ENCODE results near the gene ARMC9. TPM values are rescaled to one million over a fixed set of nuclear protein-coding genes. Genes with fewer than 3 reads are reported as not detected.

ARMC9 gene
- total and polyA plus RNA-seq, 7 donors, result 2.4 to 95.3 (median 24.3) TPM

- no peak for DNase-seq
- peaks cover 0 to 19% (median 0%) of the 10 kb centered on the region in 4 donors for H3K36me3 ChIP-seq
- TF ChIP-seq POLR2A (IDR thresholded peaks at IDR 0.05) (no peak), CTCF (IDR thresholded peaks at IDR 0.05) (no peak), POLR2AphosphoS5 (IDR thresholded peaks at IDR 0.05) (no peak), EP300 (IDR thresholded peaks at IDR 0.05) (no peak)
- H3K4me1 ChIP-seq, result peaks cover 0 to 15% (median 0%) of the 10 kb centered on the region in 4 donors
- WGBS, 2 donors, result 71 to 89% methylated on average over 1 of the region's 1 CpG
- H3K27me3 ChIP-seq, result no peaks in the 10 kb centered on the region
- H3K9me3 ChIP-seq, result no peaks in the 10 kb centered on the region
- no peak overlapping the region for H3K4me3 ChIP-seq
- no peak overlapping the region for H3K27ac ChIP-seq
- intact Hi-C loops (cut with DNase I), result no loop called here
Measured at GRCh38 chr2:231319867-231320266, 121.4 kb downstream of the ARMC9 start.

- H3K4me3 ChIP-seq, result no peak overlapping the region
- intact Hi-C loops (cut with DNase I), result no loop called here
- no peaks in the 10 kb centered on the region for H3K27me3 ChIP-seq
- peak in 1 of 4 donors; percentile 10 for TF ChIP-seq POLR2AphosphoS5 (IDR thresholded peaks at IDR 0.05)
- no peak for TF ChIP-seq POLR2A (IDR thresholded peaks at IDR 0.05)
- H3K4me1 ChIP-seq, result peaks cover 0 to 15% (median 0%) of the 10 kb centered on the region in 4 donors
- peak overlapping the region in 2 of 4 donors; percentile 6 to 32 for H3K27ac ChIP-seq
- no peaks in the 10 kb centered on the region for H3K9me3 ChIP-seq
- peak; percentile 68 for DNase-seq
- peaks cover 0 to 23% (median 0%) of the 10 kb centered on the region in 4 donors for H3K36me3 ChIP-seq
- 83 to 92% methylated on average over 7 of the region's 7 CpGs for WGBS, 2 donors
Measured at GRCh38 chr2:231321021-231321420, 122.6 kb downstream of the ARMC9 start.

DNA sequence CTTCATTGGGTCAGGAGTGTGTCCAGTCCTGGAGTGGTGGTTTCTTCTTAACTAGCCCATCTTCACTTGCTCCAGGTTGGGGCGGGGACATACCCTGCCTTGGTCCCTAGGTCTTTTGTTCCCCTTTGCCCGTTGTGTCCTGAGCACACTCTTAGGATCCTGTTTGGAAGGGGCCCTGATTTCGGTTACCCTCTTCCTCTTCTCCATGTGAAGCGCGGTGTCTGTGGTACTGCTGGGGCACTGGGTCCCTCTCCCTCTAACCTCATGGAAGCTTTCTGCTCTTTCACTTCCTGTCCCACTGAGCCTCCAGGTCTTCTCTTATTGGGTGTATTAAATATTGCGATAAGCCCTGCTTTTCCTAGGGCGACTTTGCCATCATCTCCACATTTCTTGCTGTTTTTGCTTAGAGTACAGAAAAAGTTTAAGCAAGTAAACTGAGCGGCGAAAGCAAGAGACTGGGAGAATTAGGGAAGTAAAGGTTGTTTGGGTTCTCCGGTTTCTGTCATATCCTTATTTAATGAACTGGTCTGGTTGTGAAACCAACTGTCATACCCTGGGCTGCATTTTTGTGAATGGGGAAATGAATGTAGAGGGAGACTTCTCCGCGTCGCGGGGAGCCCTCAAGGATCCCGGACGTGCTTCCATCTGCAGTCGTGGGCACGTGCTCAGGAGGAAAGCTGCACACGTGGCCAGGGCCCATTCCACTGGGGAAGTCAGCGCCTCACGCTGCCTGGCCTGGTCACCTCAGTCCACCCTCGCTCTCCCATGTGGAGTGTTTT lies 123.3 kb downstream of the ARMC9 start:
- intact Hi-C loops (cut with DNase I), result no loop called here
- Histone ChIP-seq H3K27me3 (no peaks in the 10 kb centered on the region), H3K4me3 (no peak overlapping the region), H3K4me1 (peaks cover 0 to 15% (median 0%) of the 10 kb centered on the region in 4 donors), H3K27ac (peak overlapping the region in 3 of 4 donors; percentile 6 to 32 (median 13)), H3K36me3 (peaks cover 0 to 16% (median 0%) of the 10 kb centered on the region in 4 donors), H3K9me3 (no peaks in the 10 kb centered on the region)
- DNase-seq, result peak; percentile 75
- 60 to 88% methylated on average over 22 of the region's 22 CpGs for WGBS, 2 donors
- TF ChIP-seq CTCF (IDR thresholded peaks at IDR 0.05) (no peak), EP300 (IDR thresholded peaks at IDR 0.05) (no peak), POLR2AphosphoS5 (IDR thresholded peaks at IDR 0.05) (no peak), POLR2A (IDR thresholded peaks at IDR 0.05) (no peak)

DNA sequence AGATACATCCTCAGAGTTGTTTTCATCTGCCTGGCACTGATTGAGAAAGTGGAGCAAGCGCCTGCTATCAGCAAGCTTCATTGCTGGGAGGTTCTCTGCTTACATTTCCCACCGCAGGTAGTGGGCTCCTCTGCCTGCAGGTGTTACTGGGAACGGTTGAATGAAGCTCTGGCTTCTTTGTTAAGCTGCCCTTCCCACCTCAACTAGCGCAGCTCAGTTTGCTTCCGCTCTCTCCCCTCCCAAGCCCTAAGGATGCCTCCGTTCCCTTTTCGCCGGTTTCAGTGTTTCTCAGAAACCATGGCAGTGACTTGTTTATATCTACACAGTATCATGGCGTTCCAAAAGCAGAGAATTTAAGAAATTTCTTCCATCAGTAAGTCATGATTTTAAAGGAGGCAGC lies 124.9 kb downstream of the ARMC9 start:
- H3K36me3 ChIP-seq, result peaks cover 0 to 10% (median 0%) of the 10 kb centered on the region in 4 donors
- no peaks in the 10 kb centered on the region for H3K27me3 ChIP-seq
- H3K9me3 ChIP-seq, result no peaks in the 10 kb centered on the region
- 90 to 93% methylated on average over 9 of the region's 9 CpGs for WGBS, 2 donors
- no peak overlapping the region for H3K4me3 ChIP-seq
- intact Hi-C loops (cut with DNase I), result no loop called here
- H3K4me1 ChIP-seq, result peaks cover 0 to 15% (median 0%) of the 10 kb centered on the region in 4 donors
- no peak overlapping the region for H3K27ac ChIP-seq
- DNase-seq, result no peak
- TF ChIP-seq POLR2A (IDR thresholded peaks at IDR 0.05) (no peak), POLR2AphosphoS5 (IDR thresholded peaks at IDR 0.05) (no peak), CTCF (IDR thresholded peaks at IDR 0.05) (no peak), EP300 (IDR thresholded peaks at IDR 0.05) (no peak)

DNA sequence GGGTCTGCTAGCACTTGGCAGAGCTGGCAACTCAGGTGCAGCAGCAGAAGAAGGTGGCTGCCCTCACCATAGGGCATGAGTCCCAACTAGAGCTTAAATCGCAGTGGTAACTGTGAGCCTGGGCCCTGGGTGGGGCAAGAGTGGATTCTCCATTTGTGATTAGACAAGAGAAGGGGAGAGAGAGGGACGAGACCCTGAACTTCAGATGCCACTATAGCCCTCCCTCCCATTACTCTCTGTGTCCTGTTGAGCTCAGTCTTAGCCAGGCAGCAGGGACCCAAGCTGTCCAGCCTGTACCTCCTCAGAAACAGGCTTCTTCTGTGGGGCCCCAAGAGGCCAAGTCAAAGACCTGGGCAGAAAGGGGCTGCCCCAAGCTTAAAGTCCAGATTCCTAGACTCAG lies 127.4 kb downstream of the ARMC9 start:
- Histone ChIP-seq H3K27me3 (no peaks in the 10 kb centered on the region), H3K4me1 (peaks cover 0 to 8% (median 0%) of the 10 kb centered on the region in 4 donors), H3K4me3 (no peak overlapping the region), H3K9me3 (no peaks in the 10 kb centered on the region), H3K27ac (no peak overlapping the region), H3K36me3 (peaks cover 0 to 13% (median 3%) of the 10 kb centered on the region in 4 donors)
- no peak for TF ChIP-seq POLR2A (IDR thresholded peaks at IDR 0.05)
- no peak for TF ChIP-seq CTCF (IDR thresholded peaks at IDR 0.05)
- no peak for TF ChIP-seq EP300 (IDR thresholded peaks at IDR 0.05)
- intact Hi-C loops (cut with DNase I), result no loop called here
- WGBS, 2 donors, result 94 to 96% methylated on average over 2 of the region's 2 CpGs
- DNase-seq, result no peak
